Type B pancreatic cell (in vitro differentiated cells): ENCODE data around the gene HTRA1. TPM values are rescaled to one million over a fixed set of nuclear protein-coding genes. Genes with fewer than 3 reads are reported as not detected.

Experiments used
- DNase-seq: peaks from one replicate; pipeline ENCODE4 v3.0.0; 2021; ENCODE audit warnings: mixed read lengths; ENCODE audit not compliant: unreplicated experiment; ENCODE audit errors: extremely low spot score
- H3K27ac Mint-ChIP-seq: 2 replicates; pipeline ENCODE4 v1.8.0; 2021; ENCODE audit warnings: mild to moderate bottlenecking, mixed read lengths
- H3K27me3 Mint-ChIP-seq: 2 replicates; pipeline ENCODE4 v1.8.0; 2021; ENCODE audit warnings: mixed read lengths
- H3K36me3 Mint-ChIP-seq: 2 replicates; pipeline ENCODE4 v1.8.0; 2021; ENCODE audit warnings: mixed read lengths
- H3K4me1 Mint-ChIP-seq: one replicate; pipeline ENCODE4 v1.8.0; 2021; ENCODE audit warnings: mixed read lengths; ENCODE audit not compliant: unreplicated experiment
- H3K4me3 Mint-ChIP-seq: 2 replicates; pipeline ENCODE4 v1.8.0; 2021; ENCODE audit warnings: mild to moderate bottlenecking, mixed read lengths
- H3K9me3 Mint-ChIP-seq: 2 replicates; pipeline ENCODE4 v1.8.0; 2021; ENCODE audit warnings: mixed read lengths
- total RNA-seq: library from RNA; stranded (reverse); gene quantifications from 2 replicates; pipeline ENCODE4 v1.2.1, GENCODE V29; 2021; ENCODE audit warnings: low replicate concordance
- TF ChIP-seq, protein P1 (sequence below): fragments of 200-600 bp; sonication (generic); conservative IDR thresholded peaks from 2 replicates; pipeline ENCODE4 v1.5.0; 2021; ENCODE audit warnings: antibody characterized with exemption, mild to moderate bottlenecking

HTRA1 gene
- total RNA-seq, 1 donor from 2014 or later = 32.6 TPM

GRCh38 chr10:122507616-122508015 lies 46.3 kb downstream of the HTRA1 start:
- Mint-ChIP-seq H3K36me3 (no peaks in the 10 kb centered on the region), H3K4me1 (peaks cover 17% of the 10 kb centered on the region), H3K27me3 (no peaks in the 10 kb centered on the region)

DNA sequence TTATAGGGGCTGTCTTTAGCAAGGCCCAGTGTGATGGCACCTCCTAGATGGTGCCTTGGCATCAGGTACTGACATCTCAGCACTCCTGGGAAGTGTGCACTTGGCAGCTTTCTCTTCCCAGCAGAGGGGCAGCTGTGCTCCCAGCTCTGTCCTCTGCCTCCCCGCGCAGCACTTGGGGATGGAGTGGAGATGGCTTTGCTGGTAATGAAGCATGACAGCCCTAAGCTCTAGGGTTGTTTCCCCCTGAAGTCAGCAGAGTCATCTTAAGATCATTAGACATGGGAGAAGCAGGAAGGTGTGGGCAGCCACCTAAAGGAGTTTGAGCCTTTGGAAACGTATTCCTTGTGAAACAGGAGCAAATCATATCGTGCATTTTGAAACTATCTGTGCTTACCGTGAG lies 46.7 kb downstream of the HTRA1 start:
- no peaks in the 10 kb centered on the region for H3K27me3 Mint-ChIP-seq
- TF ChIP-seq, protein P1, sequence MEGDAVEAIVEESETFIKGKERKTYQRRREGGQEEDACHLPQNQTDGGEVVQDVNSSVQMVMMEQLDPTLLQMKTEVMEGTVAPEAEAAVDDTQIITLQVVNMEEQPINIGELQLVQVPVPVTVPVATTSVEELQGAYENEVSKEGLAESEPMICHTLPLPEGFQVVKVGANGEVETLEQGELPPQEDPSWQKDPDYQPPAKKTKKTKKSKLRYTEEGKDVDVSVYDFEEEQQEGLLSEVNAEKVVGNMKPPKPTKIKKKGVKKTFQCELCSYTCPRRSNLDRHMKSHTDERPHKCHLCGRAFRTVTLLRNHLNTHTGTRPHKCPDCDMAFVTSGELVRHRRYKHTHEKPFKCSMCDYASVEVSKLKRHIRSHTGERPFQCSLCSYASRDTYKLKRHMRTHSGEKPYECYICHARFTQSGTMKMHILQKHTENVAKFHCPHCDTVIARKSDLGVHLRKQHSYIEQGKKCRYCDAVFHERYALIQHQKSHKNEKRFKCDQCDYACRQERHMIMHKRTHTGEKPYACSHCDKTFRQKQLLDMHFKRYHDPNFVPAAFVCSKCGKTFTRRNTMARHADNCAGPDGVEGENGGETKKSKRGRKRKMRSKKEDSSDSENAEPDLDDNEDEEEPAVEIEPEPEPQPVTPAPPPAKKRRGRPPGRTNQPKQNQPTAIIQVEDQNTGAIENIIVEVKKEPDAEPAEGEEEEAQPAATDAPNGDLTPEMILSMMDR = no peak
- no peak overlapping the region for H3K4me3 Mint-ChIP-seq
- no peaks in the 10 kb centered on the region for H3K36me3 Mint-ChIP-seq
- H3K4me1 Mint-ChIP-seq = peaks cover 17% of the 10 kb centered on the region
- H3K9me3 Mint-ChIP-seq = no peaks in the 10 kb centered on the region
- no peak overlapping the region for H3K27ac Mint-ChIP-seq
- DNase-seq = no peak

More at GRCh38 chr10:122507616-122508015, 46.3 kb downstream of the HTRA1 start:
- TF ChIP-seq, protein P1 = no peak
- no peak overlapping the region for H3K4me3 Mint-ChIP-seq
- H3K9me3 Mint-ChIP-seq = no peaks in the 10 kb centered on the region
- DNase-seq = no peak
- H3K27ac Mint-ChIP-seq = no peak overlapping the region

DNA sequence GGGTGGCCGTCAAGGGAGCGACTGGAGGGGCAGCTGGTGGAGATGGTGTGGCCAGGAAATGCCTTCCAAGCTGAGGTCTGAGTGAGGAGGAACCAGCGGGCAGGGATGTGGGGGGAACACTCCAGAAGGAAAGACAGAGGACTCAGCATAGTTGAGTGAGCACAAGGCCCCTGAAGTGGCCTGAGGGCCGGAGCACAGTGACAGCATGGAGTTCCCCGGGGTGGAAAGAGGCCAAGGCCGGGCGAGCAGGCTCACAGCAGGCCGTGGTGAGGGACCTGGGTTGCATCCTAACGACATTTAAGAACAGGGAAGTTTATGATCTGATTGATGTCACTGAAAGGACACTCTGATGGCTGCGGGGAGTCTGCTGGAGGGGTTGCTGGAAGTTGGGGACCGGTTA lies 48.0 kb downstream of the HTRA1 start:
- Mint-ChIP-seq H3K4me1 (peaks cover 17% of the 10 kb centered on the region), H3K27ac (no peak overlapping the region), H3K9me3 (no peaks in the 10 kb centered on the region), H3K27me3 (no peaks in the 10 kb centered on the region), H3K4me3 (no peak overlapping the region), H3K36me3 (no peaks in the 10 kb centered on the region)
- DNase-seq = no peak
- TF ChIP-seq, protein P1 = no peak

- no peak overlapping the region for H3K27ac Mint-ChIP-seq
- DNase-seq = no peak
- H3K9me3 Mint-ChIP-seq = no peaks in the 10 kb centered on the region
- no peak overlapping the region for H3K4me3 Mint-ChIP-seq
- TF ChIP-seq, protein P1 = no peak
- H3K27me3 Mint-ChIP-seq = no peaks in the 10 kb centered on the region
- peaks cover 17% of the 10 kb centered on the region for H3K4me1 Mint-ChIP-seq
- no peaks in the 10 kb centered on the region for H3K36me3 Mint-ChIP-seq
Observed at GRCh38 chr10:122510326-122510725, 49.0 kb downstream of the HTRA1 start.

GRCh38 chr10:122510736-122511135 lies 49.4 kb downstream of the HTRA1 start:
- Mint-ChIP-seq H3K4me3 (no peak overlapping the region), H3K36me3 (no peaks in the 10 kb centered on the region)

More at GRCh38 chr10:122510736-122511135, 49.4 kb downstream of the HTRA1 start:
- Mint-ChIP-seq H3K9me3 (no peaks in the 10 kb centered on the region), H3K27ac (no peak overlapping the region), H3K27me3 (no peaks in the 10 kb centered on the region), H3K4me1 (peaks cover 17% of the 10 kb centered on the region)
- DNase-seq = no peak
- TF ChIP-seq, protein P1 = no peak
